Breast epithelium (tissue), 3 donors: ENCODE data around the gene RIMBP2.

ENCODE experiments used
- CTCF ChIP-seq, 3 donors: fragments of 450-650 bp; IDR thresholded peaks; one replicate each; pipeline ENCODE4 v1.5.1; 2016 to 2017; ENCODE audit warnings: antibody characterized with exemption in 3 of 3, mild to moderate bottlenecking in 3 of 3, moderate library complexity in 3 of 3
- POLR2A ChIP-seq: fragments of 450-650 bp; IDR thresholded peaks from one replicate; pipeline ENCODE4 v1.6.1; 2016; ENCODE audit warnings: antibody characterized with exemption, mild to moderate bottlenecking, moderate library complexity

DNA sequence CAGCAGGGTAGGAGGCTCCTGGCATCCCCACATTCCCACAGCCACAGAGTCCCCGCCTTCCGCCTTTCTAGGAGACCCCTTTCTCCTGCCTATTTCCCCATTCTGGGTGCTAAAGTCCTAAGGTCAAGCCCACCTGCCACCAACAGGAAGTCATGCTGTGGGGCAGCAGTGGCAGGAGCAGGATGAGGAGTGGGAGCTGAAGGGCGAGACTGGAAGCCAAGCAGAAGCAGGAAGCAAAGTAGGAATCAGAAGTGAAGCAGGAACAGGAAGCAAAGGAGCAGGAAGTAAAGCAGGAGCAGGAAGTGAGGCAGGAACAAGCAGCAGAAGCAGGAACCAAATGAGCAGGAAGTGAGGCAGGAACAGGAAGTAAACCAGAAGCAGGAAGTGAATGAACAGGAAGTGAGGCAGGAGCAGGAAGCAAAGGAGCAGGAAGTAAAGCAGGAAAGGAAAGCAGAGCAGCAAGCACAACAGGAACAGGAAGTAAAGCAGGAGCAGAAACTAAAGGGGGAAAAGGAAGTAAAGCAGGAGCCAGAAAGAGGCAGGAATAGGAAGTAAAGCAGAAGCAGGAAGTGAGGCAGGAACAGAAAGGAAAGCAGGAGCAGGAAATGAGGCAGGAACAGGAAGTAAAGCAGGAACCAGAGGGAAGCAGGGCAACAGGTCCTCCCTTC lies 38.3 kb upstream of the RIMBP2 start:
- TF ChIP-seq POLR2A (no peak), CTCF (IDR thresholded peaks at IDR 0.05) (no peak)
